ENCODE results near the gene PITRM1. TPM values are rescaled to one million over a fixed set of nuclear protein-coding genes. Genes with fewer than 3 reads are reported as not detected.
"Not testable (repeated sequence)": the region's sequence is repeated elsewhere in the genome, so short reads cannot be mapped to it uniquely, and the experiment has no call there.

Gene PITRM1
- total and polyA plus RNA-seq, 9 donors, result 46.6 to 107 (median 73.7) TPM

GRCh38 chr10:3172081-3172445, 519 bp downstream of the PITRM1 start:
- no peaks in the 10 kb centered on the region for H3K36me3 ChIP-seq
- H3K4me3 ChIP-seq, result peak overlapping the region; percentile 90
- DNase-seq, result peak in 1 of 5 donors; percentile 55
- H3K27ac ChIP-seq, result peak overlapping the region; percentile 38 to 75
- intact Hi-C loops (cut with DNase I), result no loop called here
- WGBS, 3 donors, result 0 to 1% (median 1%) methylated on average over 21 of the region's 21 CpGs
- H3K9me3 ChIP-seq, result no peaks in the 10 kb centered on the region
- H3K27me3 ChIP-seq, result no peaks in the 10 kb centered on the region
- TF ChIP-seq EP300 (IDR thresholded peaks at IDR 0.05) (no peak), POLR2A (IDR thresholded peaks at IDR 0.05) (no peak), CTCF (IDR thresholded peaks at IDR 0.05) (no peak)
- peaks cover 8% of the 10 kb centered on the region for H3K4me1 ChIP-seq (ENCODE audit: insufficient read depth)

DNA sequence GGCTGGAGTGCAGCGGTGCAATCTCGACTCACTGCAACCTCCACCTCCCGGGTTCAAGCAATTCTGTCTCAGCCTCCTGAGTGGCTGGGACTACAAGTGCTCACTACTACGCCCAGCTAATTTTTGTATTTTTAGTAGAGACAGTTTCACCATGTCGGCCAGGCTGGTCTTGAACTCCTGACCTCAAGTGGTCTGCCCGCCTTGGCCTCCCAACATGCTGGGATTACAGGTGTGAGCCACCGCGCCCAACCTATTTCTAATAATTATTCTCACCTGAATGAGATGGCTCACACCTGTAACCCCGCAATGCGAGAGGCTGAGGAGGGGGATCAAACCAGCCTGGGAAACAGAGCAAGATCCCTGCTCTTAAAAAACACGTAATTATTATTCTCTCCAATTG, 1.1 kb downstream of the PITRM1 start:
- H3K27ac ChIP-seq; H3K4me1 ChIP-seq (ENCODE audit: insufficient read depth); intact Hi-C loops (cut with DNase I); H3K9me3 ChIP-seq; H3K27me3 ChIP-seq; DNase-seq; H3K36me3 ChIP-seq: not testable (repeated sequence)
- H3K4me3 ChIP-seq, result peak overlapping the region; percentile 90
- WGBS, 3 donors, result 77 to 85% (median 83%) methylated on average over 11 of the region's 11 CpGs

GRCh38 chr10:3169673-3170072, 2.9 kb downstream of the PITRM1 start:
- no peaks in the 10 kb centered on the region for H3K9me3 ChIP-seq
- intact Hi-C loops (cut with DNase I), result no loop called here
- H3K27me3 ChIP-seq, result no peaks in the 10 kb centered on the region
- peaks cover 8% of the 10 kb centered on the region for H3K4me1 ChIP-seq (ENCODE audit: insufficient read depth)
- no peak overlapping the region for H3K27ac ChIP-seq
- WGBS, 3 donors, result 83 to 90% (median 89%) methylated on average over 10 of the region's 10 CpGs
- TF ChIP-seq CTCF (IDR thresholded peaks at IDR 0.05) (no peak), POLR2A (IDR thresholded peaks at IDR 0.05) (no peak), EP300 (IDR thresholded peaks at IDR 0.05) (no peak)
- H3K4me3 ChIP-seq, result no peak overlapping the region
- no peak for DNase-seq
- no peaks in the 10 kb centered on the region for H3K36me3 ChIP-seq

DNA sequence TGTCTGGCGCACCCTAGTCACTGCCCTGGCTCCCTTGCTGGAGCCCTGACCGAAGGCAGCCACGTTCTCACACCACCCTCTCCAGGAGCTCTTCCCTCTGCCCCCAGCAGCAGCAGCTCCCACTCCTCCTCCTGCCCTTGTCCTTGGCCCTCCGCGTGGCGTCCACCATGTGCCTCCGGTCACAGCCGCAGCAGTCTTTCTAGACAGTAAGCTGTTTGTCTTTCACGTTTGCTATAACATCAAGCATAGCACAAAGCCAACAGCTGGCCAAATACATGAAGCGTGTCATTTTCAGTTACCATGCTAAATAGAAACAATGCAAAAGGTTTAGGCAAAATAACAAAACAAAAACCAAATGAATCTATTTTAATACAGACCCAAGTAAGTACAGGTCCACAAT, 3.3 kb downstream of the PITRM1 start:
- no peak for TF ChIP-seq CTCF (IDR thresholded peaks at IDR 0.05)
- TF ChIP-seq POLR2A (IDR thresholded peaks at IDR 0.05), result no peak
- TF ChIP-seq EP300 (IDR thresholded peaks at IDR 0.05), result no peak
- no peak overlapping the region for H3K4me3 ChIP-seq
- intact Hi-C loops (cut with DNase I), result no loop called here
- 64 to 82% (median 74%) methylated on average over 10 of the region's 10 CpGs for WGBS, 3 donors
- H3K27ac ChIP-seq, result no peak overlapping the region
- no peaks in the 10 kb centered on the region for H3K27me3 ChIP-seq
- DNase-seq, result no peak
- no peaks in the 10 kb centered on the region for H3K9me3 ChIP-seq
- peaks cover 8% of the 10 kb centered on the region for H3K4me1 ChIP-seq (ENCODE audit: insufficient read depth)
- no peaks in the 10 kb centered on the region for H3K36me3 ChIP-seq

GRCh38 chr10:3167611-3168330, 4.8 kb downstream of the PITRM1 start:
- TF ChIP-seq POLR2A (IDR thresholded peaks at IDR 0.05) (no peak), CTCF (IDR thresholded peaks at IDR 0.05) (no peak), EP300 (IDR thresholded peaks at IDR 0.05) (no peak)
- H3K9me3 ChIP-seq, result no peaks in the 10 kb centered on the region
- WGBS, 3 donors, result 90 to 95% (median 90%) methylated on average over 21 of the region's 21 CpGs
- no peak overlapping the region for H3K4me3 ChIP-seq
- DNase-seq, result no peak
- intact Hi-C loops (cut with DNase I), result no loop called here
- no peak overlapping the region for H3K27ac ChIP-seq
- H3K36me3 ChIP-seq, result no peaks in the 10 kb centered on the region
- no peaks in the 10 kb centered on the region for H3K27me3 ChIP-seq
- peaks cover 8% of the 10 kb centered on the region for H3K4me1 ChIP-seq (ENCODE audit: insufficient read depth)
